ENCODE data around the gene NEU3. TPM values are rescaled to one million over a fixed set of nuclear protein-coding genes. Genes with fewer than 3 reads are reported as not detected.
"Not testable (repeated sequence)": the region's sequence is repeated elsewhere in the genome, so short reads cannot be mapped to it uniquely, and the experiment has no call there.

NEU3 gene
- total RNA-seq, 2 experiments from 2014 or later = 16.4 TPM

DNA sequence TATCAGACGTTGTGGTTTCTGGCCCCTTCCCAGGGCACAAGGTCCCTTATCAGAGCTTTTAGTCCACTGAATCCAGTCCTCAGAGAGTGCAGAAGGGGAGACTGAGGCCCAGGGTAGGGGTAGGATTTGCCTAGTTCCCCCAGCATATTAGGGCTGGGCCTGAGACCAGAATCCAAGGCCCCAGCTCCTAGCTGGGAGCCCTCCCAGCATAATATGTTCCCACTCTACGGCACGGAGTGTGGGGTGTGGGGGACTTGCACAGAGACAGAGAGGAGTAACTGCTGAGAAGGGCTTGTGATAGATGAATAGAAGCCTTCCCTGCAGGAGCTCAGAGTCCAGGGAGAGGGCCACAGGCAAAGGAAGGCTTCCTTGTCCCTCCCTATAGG is 43.8 kb downstream of the NEU3 start:
- H3K36me3 Mint-ChIP-seq (ENCODE audit: low read depth) = no peaks in the 10 kb centered on the region
- CTCF ChIA-PET = interaction anchor here (0.6 to 2.8 kb wide), 11 partner anchors 10 to 180 kb away, joined by 3 to 19 read pairs (median 3); partner anchors contain the start of gene NEU3
- H3K4me1 Mint-ChIP-seq (ENCODE audit: low read depth) = no peaks in the 10 kb centered on the region
- H3K9me3 Mint-ChIP-seq = no peaks in the 10 kb centered on the region
- DNase-seq = no peak
- no peak overlapping the region for H3K4me3 Mint-ChIP-seq
- no peak overlapping the region for H3K27ac Mint-ChIP-seq
- H3K27me3 Mint-ChIP-seq (ENCODE audit: low read depth) = no peaks in the 10 kb centered on the region
- intact Hi-C loops (cut with micrococcal nuclease) = loop anchor here (1.0 kb wide), 1 partner anchor 103 kb away; no protein-coding TSS in a partner anchor

DNA sequence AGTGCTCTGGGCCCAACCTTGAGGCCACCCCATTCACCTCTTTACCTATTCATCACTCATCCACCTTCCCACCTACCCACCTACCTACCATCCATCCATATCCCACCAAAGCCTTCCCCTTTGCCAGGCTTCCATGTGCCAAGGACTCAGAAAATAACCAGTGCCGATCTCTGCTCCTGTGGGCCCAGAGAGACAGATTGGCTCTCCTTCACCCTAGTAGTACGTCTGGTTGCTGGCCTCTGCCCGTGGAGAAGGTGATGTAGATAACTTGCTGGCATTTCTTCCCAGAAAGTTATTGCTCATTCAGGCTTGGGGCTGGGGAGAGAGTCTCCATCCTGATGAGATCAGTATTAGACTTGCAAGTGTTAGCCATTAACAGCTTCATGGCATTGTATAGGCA is 45.2 kb downstream of the NEU3 start:
- intact Hi-C loops (cut with micrococcal nuclease) = no loop called here
- H3K27ac Mint-ChIP-seq = no peak overlapping the region
- CTCF ChIA-PET = no interaction called here

DNA sequence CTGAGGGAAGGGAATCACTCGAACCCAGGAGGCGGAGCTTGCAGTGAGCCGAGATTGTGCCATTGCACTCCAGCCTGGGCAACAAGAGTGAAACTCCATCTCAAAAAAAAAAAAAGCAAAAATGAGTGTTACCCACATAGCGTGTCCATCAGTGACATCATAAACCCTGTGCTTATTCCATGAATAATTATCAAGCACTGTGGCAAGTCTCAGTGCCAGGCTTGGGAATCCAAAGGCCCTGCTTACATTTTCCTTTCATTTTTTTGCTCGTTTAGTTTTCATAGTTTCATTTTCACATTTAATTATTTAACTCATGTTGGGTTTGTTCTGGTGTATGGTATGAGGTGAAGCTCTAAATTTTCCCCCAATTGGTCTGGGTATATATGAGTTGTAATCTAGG is 46.5 kb downstream of the NEU3 start:
- intact Hi-C loops (cut with micrococcal nuclease) = no loop called here
- H3K4me3 Mint-ChIP-seq = no peak overlapping the region

More for the DNA sequence above, 45.2 kb downstream of the NEU3 start:
- Mint-ChIP-seq H3K4me1 (ENCODE audit: low read depth) (no peaks in the 10 kb centered on the region), H3K27me3 (ENCODE audit: low read depth) (no peaks in the 10 kb centered on the region), H3K36me3 (ENCODE audit: low read depth) (no peaks in the 10 kb centered on the region), H3K4me3 (no peak overlapping the region), H3K9me3 (no peaks in the 10 kb centered on the region)
- DNase-seq = no peak

DNA sequence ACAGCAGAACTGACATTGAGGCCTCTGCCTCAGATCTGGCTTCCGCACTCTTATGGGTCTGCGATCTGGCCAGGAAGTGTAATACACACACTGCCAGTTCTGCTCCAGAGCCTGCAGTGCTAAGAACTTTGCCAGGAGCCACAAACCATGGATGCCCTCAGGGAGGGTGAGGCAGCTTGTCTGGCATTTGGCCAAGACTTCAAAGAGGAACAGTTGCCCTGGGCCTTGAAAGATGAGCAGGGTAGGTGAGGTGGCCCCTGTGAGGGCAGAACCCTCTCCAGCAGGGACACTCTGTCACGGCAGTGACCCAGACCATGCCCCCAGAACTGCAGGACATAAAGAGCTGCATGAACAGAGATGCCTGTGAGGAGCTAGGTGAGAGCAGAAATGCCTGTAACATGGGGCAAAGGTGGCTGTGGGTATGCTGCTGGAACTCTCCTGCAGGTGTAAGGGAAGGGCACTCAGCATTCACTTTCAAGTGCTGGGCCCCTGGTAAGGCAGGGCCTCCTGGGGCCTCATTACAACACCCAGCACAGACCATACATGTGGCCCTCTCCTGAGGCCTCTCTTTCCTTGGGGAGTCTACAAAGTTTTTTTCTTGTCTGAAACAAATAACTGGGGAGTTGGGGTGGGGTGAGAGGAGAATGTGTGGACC is 47.3 kb downstream of the NEU3 start:
- no peak for DNase-seq

More for the DNA sequence above, 46.5 kb downstream of the NEU3 start:
- CTCF ChIA-PET = interaction anchor here (0.8 to 2.7 kb wide), 3 partner anchors 13 to 106 kb away, joined by 3 to 9 read pairs (median 3); no protein-coding TSS in a partner anchor
- Mint-ChIP-seq H3K9me3 (no peaks in the 10 kb centered on the region), H3K27me3 (ENCODE audit: low read depth) (no peaks in the 10 kb centered on the region), H3K36me3 (ENCODE audit: low read depth) (no peaks in the 10 kb centered on the region), H3K27ac (no peak overlapping the region), H3K4me1 (ENCODE audit: low read depth) (no peaks in the 10 kb centered on the region)
- no peak for DNase-seq

DNA sequence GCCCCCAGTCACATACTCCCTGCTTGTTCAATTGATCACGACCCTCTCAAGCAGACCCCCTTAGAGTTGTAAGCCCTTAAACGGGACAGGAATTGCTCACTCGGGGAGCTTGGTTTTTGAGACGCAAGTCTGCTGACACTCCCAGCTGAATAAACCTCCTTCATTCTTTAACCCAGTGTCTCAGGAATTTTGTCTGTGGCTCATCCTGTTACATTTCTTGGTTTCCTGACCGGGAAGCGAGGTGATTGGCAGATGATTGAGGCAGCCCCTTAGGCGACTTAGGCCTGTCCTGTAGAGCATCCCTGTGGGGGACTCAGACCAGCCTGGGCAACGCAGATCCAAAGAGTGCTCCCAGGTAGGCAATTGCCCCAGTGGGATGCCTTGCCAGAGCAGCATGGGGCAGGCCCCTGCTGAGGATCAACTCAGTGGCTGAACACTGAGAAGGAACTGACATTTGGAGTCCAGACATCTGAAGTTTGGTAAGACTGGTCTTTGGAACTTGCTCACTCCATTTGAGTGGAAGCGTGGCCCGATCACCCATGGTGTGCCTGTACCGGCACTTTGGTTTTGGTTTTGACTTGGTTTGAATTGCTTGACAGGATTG is 51.5 kb downstream of the NEU3 start:
- no peak overlapping the region for H3K27ac Mint-ChIP-seq

More for the DNA sequence above, 47.3 kb downstream of the NEU3 start:
- Mint-ChIP-seq H3K27me3 (ENCODE audit: low read depth) (no peaks in the 10 kb centered on the region), H3K36me3 (ENCODE audit: low read depth) (no peaks in the 10 kb centered on the region), H3K4me1 (ENCODE audit: low read depth) (no peaks in the 10 kb centered on the region), H3K4me3 (no peak overlapping the region), H3K9me3 (peaks cover 2% of the 10 kb centered on the region), H3K27ac (no peak overlapping the region)
- intact Hi-C loops (cut with micrococcal nuclease) = no loop called here
- CTCF ChIA-PET = interaction anchor here (0.6 to 2.7 kb wide), 3 partner anchors 105 to 129 kb away, joined by 3 to 9 read pairs (median 4); no protein-coding TSS in a partner anchor

GRCh38 chr11:75041263-75041662 is 52.5 kb downstream of the NEU3 start:
- no peak overlapping the region for H3K4me3 Mint-ChIP-seq
- H3K27me3 Mint-ChIP-seq (ENCODE audit: low read depth) = peaks cover 3% of the 10 kb centered on the region
- H3K36me3 Mint-ChIP-seq (ENCODE audit: low read depth) = no peaks in the 10 kb centered on the region
- no peak overlapping the region for H3K27ac Mint-ChIP-seq
- no peaks in the 10 kb centered on the region for H3K4me1 Mint-ChIP-seq (ENCODE audit: low read depth)
- intact Hi-C loops (cut with micrococcal nuclease) = no loop called here
- CTCF ChIA-PET = no interaction called here
- H3K9me3 Mint-ChIP-seq = peaks cover 2% of the 10 kb centered on the region
- DNase-seq = no peak

More for the DNA sequence above, 51.5 kb downstream of the NEU3 start:
- CTCF ChIA-PET = no interaction called here
- intact Hi-C loops (cut with micrococcal nuclease) = no loop called here
- no peaks in the 10 kb centered on the region for H3K36me3 Mint-ChIP-seq (ENCODE audit: low read depth)
- no peaks in the 10 kb centered on the region for H3K4me1 Mint-ChIP-seq (ENCODE audit: low read depth)
- peaks cover 2% of the 10 kb centered on the region for H3K9me3 Mint-ChIP-seq
- H3K4me3 Mint-ChIP-seq = no peak overlapping the region
- peaks cover 3% of the 10 kb centered on the region for H3K27me3 Mint-ChIP-seq (ENCODE audit: low read depth)
- no peak for DNase-seq

- H3K36me3 Mint-ChIP-seq (ENCODE audit: low read depth); H3K4me1 Mint-ChIP-seq (ENCODE audit: low read depth); H3K27me3 Mint-ChIP-seq (ENCODE audit: low read depth); H3K4me3 Mint-ChIP-seq; H3K9me3 Mint-ChIP-seq; CTCF ChIA-PET; H3K27ac Mint-ChIP-seq; DNase-seq; intact Hi-C loops (cut with micrococcal nuclease): not testable (repeated sequence)
Observed at GRCh38 chr11:75041821-75042220, 53.1 kb downstream of the NEU3 start.

- H3K36me3 Mint-ChIP-seq (ENCODE audit: low read depth); H3K9me3 Mint-ChIP-seq; H3K4me1 Mint-ChIP-seq (ENCODE audit: low read depth); intact Hi-C loops (cut with micrococcal nuclease); H3K4me3 Mint-ChIP-seq; CTCF ChIA-PET; H3K27me3 Mint-ChIP-seq (ENCODE audit: low read depth); H3K27ac Mint-ChIP-seq; DNase-seq: not testable (repeated sequence)
Observed at GRCh38 chr11:75044381-75045170, 55.8 kb downstream of the NEU3 start.

DNA sequence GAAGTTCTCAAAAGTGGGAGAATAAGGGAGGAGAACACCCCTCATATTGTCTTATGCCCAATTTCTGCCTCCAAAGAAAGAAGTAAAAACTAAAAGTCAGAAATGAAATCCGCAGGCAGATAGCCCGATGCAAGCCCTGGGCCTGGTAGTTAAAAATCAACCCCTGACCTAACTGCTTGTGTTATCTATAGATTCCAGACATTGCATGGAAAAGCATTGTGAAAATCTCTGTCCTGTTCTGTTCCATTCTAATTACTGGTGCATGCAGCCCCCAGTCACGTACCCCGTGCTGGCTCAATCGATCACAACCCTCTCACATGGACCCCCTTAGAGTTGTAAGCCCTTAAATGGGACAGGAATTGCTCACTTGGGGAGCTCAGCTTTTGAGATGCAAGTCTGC is 57.9 kb downstream of the NEU3 start:
- CTCF ChIA-PET = interaction anchor here (1.0 kb wide), 1 partner anchor 16 kb away, joined by 3 read pairs; no protein-coding TSS in a partner anchor
- H3K4me1 Mint-ChIP-seq (ENCODE audit: low read depth); H3K27ac Mint-ChIP-seq; DNase-seq; H3K27me3 Mint-ChIP-seq (ENCODE audit: low read depth); H3K36me3 Mint-ChIP-seq (ENCODE audit: low read depth); intact Hi-C loops (cut with micrococcal nuclease); H3K9me3 Mint-ChIP-seq; H3K4me3 Mint-ChIP-seq: not testable (repeated sequence)

GRCh38 chr11:75047191-75047590 is 58.5 kb downstream of the NEU3 start:
- no peaks in the 10 kb centered on the region for H3K9me3 Mint-ChIP-seq
- CTCF ChIA-PET = interaction anchor here (1.0 kb wide), 1 partner anchor 17 kb away, joined by 3 read pairs; no protein-coding TSS in a partner anchor

DNA sequence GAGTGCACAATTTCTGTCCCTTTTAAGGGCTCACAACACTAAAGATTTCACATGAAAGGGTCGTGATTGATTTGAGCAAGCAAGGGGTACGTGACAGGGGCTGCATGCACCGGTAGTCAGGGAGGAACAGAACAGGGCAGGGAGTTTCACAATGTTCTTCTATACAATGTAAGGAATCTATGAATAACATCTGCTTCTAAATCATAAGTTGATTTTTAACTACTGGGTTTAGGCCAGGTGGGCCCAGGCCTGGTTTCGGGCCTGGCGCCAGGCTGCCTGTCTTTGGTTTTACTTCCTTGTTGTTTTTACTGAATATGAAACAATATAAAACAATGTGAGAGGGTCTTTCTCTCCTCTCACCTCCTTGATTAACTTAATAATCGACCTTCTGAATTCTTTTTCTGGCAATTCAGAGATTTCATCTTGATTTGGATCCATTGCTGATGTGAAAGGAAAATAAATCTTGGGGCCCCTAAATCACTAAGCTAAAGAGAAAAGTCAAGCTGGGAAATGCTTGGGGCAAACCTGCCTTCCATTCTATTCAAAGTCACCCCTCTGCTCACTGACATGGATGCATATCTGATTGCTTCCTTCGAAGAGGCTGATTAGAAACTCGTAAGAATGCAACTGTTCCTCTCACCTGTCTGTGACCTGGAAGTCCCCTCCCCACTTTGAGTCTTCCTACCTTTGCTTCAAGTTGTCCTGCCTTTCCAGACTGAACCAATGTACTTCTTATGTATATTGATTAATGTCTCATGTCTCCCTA is 61.0 kb downstream of the NEU3 start:
- DNase-seq; H3K27ac Mint-ChIP-seq; H3K4me3 Mint-ChIP-seq; H3K27me3 Mint-ChIP-seq (ENCODE audit: low read depth); H3K4me1 Mint-ChIP-seq (ENCODE audit: low read depth); H3K36me3 Mint-ChIP-seq (ENCODE audit: low read depth); intact Hi-C loops (cut with micrococcal nuclease); CTCF ChIA-PET: not testable (repeated sequence)
- H3K9me3 Mint-ChIP-seq = peaks cover 14% of the 10 kb centered on the region

More at GRCh38 chr11:75047191-75047590, 58.5 kb downstream of the NEU3 start:
- Mint-ChIP-seq H3K27me3 (ENCODE audit: low read depth) (no peaks in the 10 kb centered on the region), H3K4me3 (no peak overlapping the region), H3K4me1 (ENCODE audit: low read depth) (no peaks in the 10 kb centered on the region), H3K27ac (no peak overlapping the region), H3K36me3 (ENCODE audit: low read depth) (no peaks in the 10 kb centered on the region)
- intact Hi-C loops (cut with micrococcal nuclease) = no loop called here
- no peak for DNase-seq

DNA sequence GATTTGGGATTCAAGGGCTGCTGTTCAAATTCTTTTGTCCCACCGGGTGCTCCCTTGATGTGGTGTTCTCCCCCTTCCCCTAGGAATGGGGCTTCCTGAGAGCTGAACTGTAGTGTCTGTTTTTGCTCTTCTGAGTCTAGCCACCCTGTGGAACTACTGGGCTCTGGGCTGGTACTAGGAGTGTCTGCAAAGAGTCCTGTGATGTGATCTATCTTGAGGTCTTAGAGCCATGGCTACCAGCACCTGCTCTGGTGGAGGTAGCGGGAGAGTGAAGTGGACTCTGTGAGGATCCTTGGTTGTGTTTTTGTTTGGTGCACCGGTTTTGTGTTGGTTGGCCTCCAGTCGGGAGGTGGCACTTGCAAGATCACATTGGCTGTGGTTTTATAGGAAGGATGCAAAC is 61.8 kb downstream of the NEU3 start:
- Mint-ChIP-seq H3K27ac (no peak overlapping the region), H3K27me3 (ENCODE audit: low read depth) (no peaks in the 10 kb centered on the region), H3K4me1 (ENCODE audit: low read depth) (no peaks in the 10 kb centered on the region), H3K36me3 (ENCODE audit: low read depth) (peaks cover 6% of the 10 kb centered on the region), H3K9me3 (peaks cover 14% of the 10 kb centered on the region), H3K4me3 (no peak overlapping the region)
- intact Hi-C loops (cut with micrococcal nuclease) = no loop called here
- CTCF ChIA-PET = no interaction called here
- DNase-seq = no peak
